HepG2 (cell line): Measurements from ENCODE around the gene SLX4. TPM values are rescaled to one million over a fixed set of nuclear protein-coding genes. Genes with fewer than 3 reads are reported as not detected.

Source experiments
- CREBL2 ChIP-seq: sonication (generic); formaldehyde crosslinking; IDR thresholded peaks from 2 replicates; pipeline ENCODE4 v1.8.1; 2023; ENCODE audit warnings: missing genetic modification reagents, mild to moderate bottlenecking, borderline replicate concordance
- ESRRA ChIP-seq: sonication (generic); formaldehyde crosslinking; IDR thresholded peaks from 2 replicates; pipeline ENCODE4 v1.5.1; 2020; ENCODE audit warnings: mild to moderate bottlenecking, low read depth, missing genetic modification reagents
- FOXP4 ChIP-seq: sonication (generic); formaldehyde crosslinking; IDR thresholded peaks from 2 replicates; pipeline ENCODE4 v1.4.0; 2020; ENCODE audit warnings: missing genetic modification reagents
- KDM2A ChIP-seq: sonication (generic); formaldehyde crosslinking; IDR thresholded peaks from 2 replicates; pipeline ENCODE4 v1.4.0; 2020; ENCODE audit warnings: low read depth, missing genetic modification reagents, borderline replicate concordance
- MBNL3 ChIP-seq: fragments of 250-450 bp; sonication (Bioruptor Pico); conservative IDR thresholded peaks from 2 replicates; pipeline ENCODE4 v1.8.0; 2022; ENCODE audit warnings: mild to moderate bottlenecking, inconsistent platforms
- MXI1 ChIP-seq: IDR thresholded peaks from 3 replicates; pipeline ENCODE4 v1.6.1; 2012; ENCODE audit warnings: low read depth, low read length, inconsistent platforms, borderline replicate concordance
- NBN ChIP-seq: fragments of 450-650 bp; conservative IDR thresholded peaks from 2 replicates; pipeline ENCODE4 v1.6.1; 2017
- NCOA1 ChIP-seq: sonication (generic); formaldehyde crosslinking; IDR thresholded peaks from 2 replicates; pipeline ENCODE4 v1.9.0; 2021; ENCODE audit warnings: missing genetic modification reagents
- NFATC3 ChIP-seq: sonication (generic); formaldehyde crosslinking; IDR thresholded peaks from 2 replicates; pipeline ENCODE4 v1.5.1; 2020; ENCODE audit warnings: mild to moderate bottlenecking, missing genetic modification reagents
- NFKBIZ ChIP-seq: IDR thresholded peaks from 2 replicates; pipeline ENCODE4 v1.6.1; 2018; ENCODE audit warnings: missing genetic modification reagents, missing compliant biosample characterization
- PHF8 ChIP-seq: sonication (generic); formaldehyde crosslinking; IDR thresholded peaks from 2 replicates; pipeline ENCODE4 v1.5.0; 2020; ENCODE audit warnings: missing genetic modification reagents
- SP5 ChIP-seq: IDR thresholded peaks from 2 replicates; pipeline ENCODE4 v1.6.1; 2016; ENCODE audit warnings: low read depth, borderline replicate concordance
- TAF1 ChIP-seq: sonication (generic); formaldehyde crosslinking; IDR thresholded peaks from 2 replicates; pipeline ENCODE4 v1.4.0; 2020; ENCODE audit warnings: missing genetic modification reagents
- TCF7L2 ChIP-seq: IDR thresholded peaks from 2 replicates; pipeline ENCODE4 v1.6.1; 2011; ENCODE audit warnings: mild to moderate bottlenecking, low read depth, low read length, moderate library complexity
- ZNF10 ChIP-seq: sonication (generic); formaldehyde crosslinking; IDR thresholded peaks from 2 replicates; pipeline ENCODE4 v1.4.0; 2020; ENCODE audit warnings: mild to moderate bottlenecking, low read depth, missing genetic modification reagents, borderline replicate concordance
- ZNF3 ChIP-seq: IDR thresholded peaks from 2 replicates; pipeline ENCODE4 v1.7.0; 2017; ENCODE audit warnings: inconsistent platforms
- ZNF550 ChIP-seq: sonication (generic); formaldehyde crosslinking; IDR thresholded peaks from 2 replicates; pipeline ENCODE4 v1.4.0; 2020; ENCODE audit warnings: mild to moderate bottlenecking, missing genetic modification reagents, borderline replicate concordance
- polyA plus RNA-seq, 8 experiments: library from polyadenylated mRNA; depleted of rRNA in 3 of 8; stranded (reverse) in 7 of 8; unstranded in 1 of 8; fragments of >200 nt; fragmentation: Illumina TruSeq in 4 of 8; extraction: Trizol in 4 of 8; gene quantifications; 2 replicates each; pipeline versions ENCODE4 v1.2.1 to v1.2.3, GENCODE V29; 2011 to 2016; ENCODE audit warnings: low read depth in 4 of 8, missing spikeins in 1 of 8, mixed read lengths in 1 of 8; ENCODE audit not compliant: insufficient read depth in 1 of 8
- total RNA-seq, 5 experiments: library from RNA; depleted of rRNA; stranded (reverse); fragments of >200 nt; fragmentation: Illumina TruSeq; extraction: Trizol; gene quantifications; 2 replicates each; pipeline ENCODE4 v1.2.3, GENCODE V29; 2016; ENCODE audit warnings: low read depth in 1 of 5
- TF ChIP-seq, protein P1 (sequence below), 2 experiments: IDR thresholded peaks; 2 replicates each; pipeline ENCODE4 v1.6.1; 2011 to 2012; ENCODE audit warnings: low read length in 2 of 2, borderline replicate concordance in 1 of 2, low read depth in 1 of 2, mild to moderate bottlenecking in 1 of 2, moderate library complexity in 1 of 2
- TF ChIP-seq, protein P2 (sequence below): sonication (generic); formaldehyde crosslinking; IDR thresholded peaks from 2 replicates; pipeline ENCODE4 v1.5.1; 2020; ENCODE audit warnings: mild to moderate bottlenecking, missing genetic modification reagents

SLX4 gene
- total and polyA plus RNA-seq, 2 of the 13 experiments (the other 11 are each of a cell fraction or from before 2014, with no cell fraction given) = 1.1 to 3.6 TPM

DNA sequence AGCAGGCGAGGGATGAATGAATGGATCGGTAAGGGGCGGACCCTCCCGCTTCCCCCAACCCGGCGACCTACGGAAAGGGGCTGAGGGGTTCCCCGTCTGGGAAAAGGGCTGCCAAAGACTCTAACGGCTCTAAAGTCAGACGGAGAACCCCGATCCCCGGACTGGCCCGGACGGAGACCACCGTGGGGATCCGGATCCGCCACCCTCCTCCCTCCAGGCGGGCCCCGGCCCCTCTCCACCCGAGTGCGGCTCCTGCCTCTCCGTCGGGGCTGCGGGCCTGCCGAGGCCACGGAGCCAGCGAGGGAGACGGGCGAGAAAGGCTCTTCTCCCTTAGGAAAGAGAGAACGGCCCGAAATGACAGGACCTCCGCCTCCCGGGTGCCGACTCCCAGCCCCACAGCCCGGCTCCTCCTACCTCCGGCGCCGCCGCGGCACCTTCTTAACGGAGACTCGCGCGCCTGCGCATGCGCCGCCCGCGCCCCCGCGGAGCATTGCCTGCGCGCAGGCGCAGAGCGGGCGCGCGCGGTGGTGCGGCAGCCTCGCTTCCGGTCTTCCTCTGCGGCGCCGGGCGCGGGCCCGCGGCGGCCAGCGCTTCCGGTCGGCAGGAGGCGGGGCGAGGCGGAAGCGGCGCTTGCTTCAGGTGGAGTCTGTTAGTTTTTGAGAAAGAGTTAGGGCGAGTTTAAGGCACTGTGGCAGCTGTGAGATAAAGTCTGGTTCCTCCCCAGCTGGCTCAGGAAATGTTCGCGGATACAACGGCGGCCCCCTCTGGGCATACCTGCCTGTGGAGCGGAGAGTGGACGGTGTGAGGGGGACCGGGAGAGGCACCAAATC, at the start of gene SLX4 (continued):
- TF ChIP-seq, protein P1, sequence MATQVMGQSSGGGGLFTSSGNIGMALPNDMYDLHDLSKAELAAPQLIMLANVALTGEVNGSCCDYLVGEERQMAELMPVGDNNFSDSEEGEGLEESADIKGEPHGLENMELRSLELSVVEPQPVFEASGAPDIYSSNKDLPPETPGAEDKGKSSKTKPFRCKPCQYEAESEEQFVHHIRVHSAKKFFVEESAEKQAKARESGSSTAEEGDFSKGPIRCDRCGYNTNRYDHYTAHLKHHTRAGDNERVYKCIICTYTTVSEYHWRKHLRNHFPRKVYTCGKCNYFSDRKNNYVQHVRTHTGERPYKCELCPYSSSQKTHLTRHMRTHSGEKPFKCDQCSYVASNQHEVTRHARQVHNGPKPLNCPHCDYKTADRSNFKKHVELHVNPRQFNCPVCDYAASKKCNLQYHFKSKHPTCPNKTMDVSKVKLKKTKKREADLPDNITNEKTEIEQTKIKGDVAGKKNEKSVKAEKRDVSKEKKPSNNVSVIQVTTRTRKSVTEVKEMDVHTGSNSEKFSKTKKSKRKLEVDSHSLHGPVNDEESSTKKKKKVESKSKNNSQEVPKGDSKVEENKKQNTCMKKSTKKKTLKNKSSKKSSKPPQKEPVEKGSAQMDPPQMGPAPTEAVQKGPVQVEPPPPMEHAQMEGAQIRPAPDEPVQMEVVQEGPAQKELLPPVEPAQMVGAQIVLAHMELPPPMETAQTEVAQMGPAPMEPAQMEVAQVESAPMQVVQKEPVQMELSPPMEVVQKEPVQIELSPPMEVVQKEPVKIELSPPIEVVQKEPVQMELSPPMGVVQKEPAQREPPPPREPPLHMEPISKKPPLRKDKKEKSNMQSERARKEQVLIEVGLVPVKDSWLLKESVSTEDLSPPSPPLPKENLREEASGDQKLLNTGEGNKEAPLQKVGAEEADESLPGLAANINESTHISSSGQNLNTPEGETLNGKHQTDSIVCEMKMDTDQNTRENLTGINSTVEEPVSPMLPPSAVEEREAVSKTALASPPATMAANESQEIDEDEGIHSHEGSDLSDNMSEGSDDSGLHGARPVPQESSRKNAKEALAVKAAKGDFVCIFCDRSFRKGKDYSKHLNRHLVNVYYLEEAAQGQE (IDR thresholded peaks at IDR 0.05; ENCODE audit: borderline replicate concordance in 1 of 2, low read depth in 1 of 2, low read length in 2 of 2) = no peak
- TF ChIP-seq MBNL3 (no peak), NBN (no peak), ZNF10 (CRISPR knock-in tag) (no peak), TCF7L2 (no peak), PHF8 (CRISPR knock-in tag) (peak; percentile 83), FOXP4 (CRISPR knock-in tag) (0 out of 2 replicates have a peak, but pooled peaks have one; percentile 8), CREBL2 (no peak), NFKBIZ (CRISPR knock-in tag) (peak; percentile 54; the same call in 1 of the 2 replicates), TAF1 (peak; percentile 28; the same call in 1 of the 2 replicates), ZNF550 (no peak), NFATC3 (CRISPR knock-in tag) (no peak), KDM2A (CRISPR knock-in tag) (peak; percentile 15; the same call in 1 of the 2 replicates), MXI1 (peak; percentile 61; the same call in 1 of the 3 replicates), NCOA1 (CRISPR knock-in tag) (no peak), ESRRA (0 out of 2 replicates have a peak, but pooled peaks have one; percentile 9), ZNF3 (CRISPR knock-in tag) (no peak), SP5 (peak; percentile 44)
- TF ChIP-seq, protein P2, sequence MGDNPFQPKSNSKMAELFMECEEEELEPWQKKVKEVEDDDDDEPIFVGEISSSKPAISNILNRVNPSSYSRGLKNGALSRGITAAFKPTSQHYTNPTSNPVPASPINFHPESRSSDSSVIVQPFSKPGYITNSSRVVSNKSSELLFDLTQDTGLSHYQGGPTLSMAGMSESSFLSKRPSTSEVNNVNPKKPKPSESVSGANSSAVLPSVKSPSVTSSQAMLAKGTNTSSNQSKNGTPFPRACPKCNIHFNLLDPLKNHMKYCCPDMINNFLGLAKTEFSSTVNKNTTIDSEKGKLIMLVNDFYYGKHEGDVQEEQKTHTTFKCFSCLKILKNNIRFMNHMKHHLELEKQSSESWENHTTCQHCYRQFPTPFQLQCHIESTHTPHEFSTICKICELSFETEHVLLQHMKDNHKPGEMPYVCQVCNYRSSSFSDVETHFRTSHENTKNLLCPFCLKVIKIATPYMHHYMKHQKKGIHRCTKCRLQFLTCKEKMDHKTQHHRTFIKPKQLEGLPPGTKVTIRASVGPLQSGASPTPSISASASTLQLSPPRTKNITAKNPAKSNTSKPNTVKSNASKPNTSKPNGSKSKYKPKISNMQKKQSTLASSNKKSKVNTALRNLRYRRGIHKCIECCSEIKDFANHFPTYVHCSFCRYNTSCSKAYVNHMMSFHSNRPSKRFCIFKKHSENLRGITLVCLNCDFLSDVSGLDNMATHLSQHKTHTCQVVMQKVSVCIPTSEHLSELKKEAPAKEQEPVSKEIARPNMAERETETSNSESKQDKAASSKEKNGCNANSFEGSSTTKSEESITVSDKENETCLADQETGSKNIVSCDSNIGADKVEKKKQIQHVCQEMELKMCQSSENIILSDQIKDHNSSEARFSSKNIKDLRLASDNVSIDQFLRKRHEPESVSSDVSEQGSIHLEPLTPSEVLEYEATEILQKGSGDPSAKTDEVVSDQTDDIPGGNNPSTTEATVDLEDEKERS (CRISPR knock-in tag) = 0 out of 2 replicates have a peak, but pooled peaks have one; percentile 38
